GM10847 (cell line): ENCODE measurements around the gene MGMT.

Source experiments
- POLR2A ChIP-seq: IDR thresholded peaks from 2 replicates; pipeline ENCODE4 v1.6.1; 2011; ENCODE audit not compliant: insufficient read length; ENCODE audit errors: extremely low read depth

Gene MGMT

GRCh38 chr10:129446183-129446581 is 20.9 kb upstream of the MGMT start:
- TF ChIP-seq POLR2A, result no peak

GRCh38 chr10:129447486-129447885 is 19.6 kb upstream of the MGMT start:
- no peak for TF ChIP-seq POLR2A

- TF ChIP-seq POLR2A, result no peak
Measured at GRCh38 chr10:129448086-129448485, 19.0 kb upstream of the MGMT start.

- no peak for TF ChIP-seq POLR2A
Measured at GRCh38 chr10:129448539-129448938, 18.5 kb upstream of the MGMT start.

- TF ChIP-seq POLR2A, result no peak
Measured at GRCh38 chr10:129449893-129450292, 17.1 kb upstream of the MGMT start.

GRCh38 chr10:129450391-129450790 is 16.6 kb upstream of the MGMT start:
- TF ChIP-seq POLR2A, result no peak

- TF ChIP-seq POLR2A, result no peak
Measured at GRCh38 chr10:129455625-129456024, 11.4 kb upstream of the MGMT start.

GRCh38 chr10:129459762-129460539 is 7.1 kb upstream of the MGMT start:
- TF ChIP-seq POLR2A, result no peak

- no peak for TF ChIP-seq POLR2A
Measured at GRCh38 chr10:129462257-129462795, 4.7 kb upstream of the MGMT start.

- no peak for TF ChIP-seq POLR2A
Measured at GRCh38 chr10:129464251-129464650, 2.8 kb upstream of the MGMT start.

GRCh38 chr10:129465796-129466702 is 992 bp upstream of the MGMT start:
- TF ChIP-seq POLR2A, result no peak

- no peak for TF ChIP-seq POLR2A
Measured at GRCh38 chr10:129467359-129468064, 471 bp downstream of the MGMT start.

GRCh38 chr10:129468187-129468586 is 1.1 kb downstream of the MGMT start:
- TF ChIP-seq POLR2A, result no peak

GRCh38 chr10:129470103-129470851 is 3.2 kb downstream of the MGMT start:
- no peak for TF ChIP-seq POLR2A
